ENCODE results near the gene ACKR2. TPM values are rescaled to one million over a fixed set of nuclear protein-coding genes. Genes with fewer than 3 reads are reported as not detected.

Gene ACKR2
- total and polyA plus RNA-seq, 2 experiments from 2014 or later: 1.7 to 3.9 TPM

GRCh38 chr3:42844815-42845214 lies 35.6 kb downstream of the ACKR2 start:
- Histone ChIP-seq H3K4me1 (ENCODE audit: insufficient read depth) (no peaks in the 10 kb centered on the region), H4K20me1 (ENCODE audit: insufficient read depth, poor library complexity, severe bottlenecking) (no peaks in the 10 kb centered on the region), H3K36me3 (replicated peaks; ENCODE audit: insufficient read depth, low read depth) (no peaks in the 10 kb centered on the region), H3K4me3 (no peak overlapping the region), H3K79me2 (no peaks in the 10 kb centered on the region), H3K27me3 (no peaks in the 10 kb centered on the region), H2AFZ (no peak overlapping the region), H3K4me2 (no peak overlapping the region), H3K9me3 (ENCODE audit: low read depth) (no peaks in the 10 kb centered on the region), H3K27ac (no peak overlapping the region), H3K9me2 (replicated peaks; ENCODE audit: insufficient read depth) (no peaks in the 10 kb centered on the region)
- TF ChIP-seq, protein P1, sequence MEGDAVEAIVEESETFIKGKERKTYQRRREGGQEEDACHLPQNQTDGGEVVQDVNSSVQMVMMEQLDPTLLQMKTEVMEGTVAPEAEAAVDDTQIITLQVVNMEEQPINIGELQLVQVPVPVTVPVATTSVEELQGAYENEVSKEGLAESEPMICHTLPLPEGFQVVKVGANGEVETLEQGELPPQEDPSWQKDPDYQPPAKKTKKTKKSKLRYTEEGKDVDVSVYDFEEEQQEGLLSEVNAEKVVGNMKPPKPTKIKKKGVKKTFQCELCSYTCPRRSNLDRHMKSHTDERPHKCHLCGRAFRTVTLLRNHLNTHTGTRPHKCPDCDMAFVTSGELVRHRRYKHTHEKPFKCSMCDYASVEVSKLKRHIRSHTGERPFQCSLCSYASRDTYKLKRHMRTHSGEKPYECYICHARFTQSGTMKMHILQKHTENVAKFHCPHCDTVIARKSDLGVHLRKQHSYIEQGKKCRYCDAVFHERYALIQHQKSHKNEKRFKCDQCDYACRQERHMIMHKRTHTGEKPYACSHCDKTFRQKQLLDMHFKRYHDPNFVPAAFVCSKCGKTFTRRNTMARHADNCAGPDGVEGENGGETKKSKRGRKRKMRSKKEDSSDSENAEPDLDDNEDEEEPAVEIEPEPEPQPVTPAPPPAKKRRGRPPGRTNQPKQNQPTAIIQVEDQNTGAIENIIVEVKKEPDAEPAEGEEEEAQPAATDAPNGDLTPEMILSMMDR (IDR thresholded peaks at IDR 0.05; ENCODE audit: poor library complexity): no peak
- TF ChIP-seq EZH2 (IDR thresholded peaks at IDR 0.05; ENCODE audit: borderline replicate concordance): no peak
- TF ChIP-seq EZH2phosphoT487 (IDR thresholded peaks at IDR 0.05; ENCODE audit: low read depth, severe bottlenecking, unreplicated experiment): no peak
- 97% methylated on average over 4 of the region's 4 CpGs for WGBS (ENCODE audit: low lambda C conversion rate, missing lambda C conversion rate)
- no peak for DNase-seq (ENCODE audit: low spot score)

DNA sequence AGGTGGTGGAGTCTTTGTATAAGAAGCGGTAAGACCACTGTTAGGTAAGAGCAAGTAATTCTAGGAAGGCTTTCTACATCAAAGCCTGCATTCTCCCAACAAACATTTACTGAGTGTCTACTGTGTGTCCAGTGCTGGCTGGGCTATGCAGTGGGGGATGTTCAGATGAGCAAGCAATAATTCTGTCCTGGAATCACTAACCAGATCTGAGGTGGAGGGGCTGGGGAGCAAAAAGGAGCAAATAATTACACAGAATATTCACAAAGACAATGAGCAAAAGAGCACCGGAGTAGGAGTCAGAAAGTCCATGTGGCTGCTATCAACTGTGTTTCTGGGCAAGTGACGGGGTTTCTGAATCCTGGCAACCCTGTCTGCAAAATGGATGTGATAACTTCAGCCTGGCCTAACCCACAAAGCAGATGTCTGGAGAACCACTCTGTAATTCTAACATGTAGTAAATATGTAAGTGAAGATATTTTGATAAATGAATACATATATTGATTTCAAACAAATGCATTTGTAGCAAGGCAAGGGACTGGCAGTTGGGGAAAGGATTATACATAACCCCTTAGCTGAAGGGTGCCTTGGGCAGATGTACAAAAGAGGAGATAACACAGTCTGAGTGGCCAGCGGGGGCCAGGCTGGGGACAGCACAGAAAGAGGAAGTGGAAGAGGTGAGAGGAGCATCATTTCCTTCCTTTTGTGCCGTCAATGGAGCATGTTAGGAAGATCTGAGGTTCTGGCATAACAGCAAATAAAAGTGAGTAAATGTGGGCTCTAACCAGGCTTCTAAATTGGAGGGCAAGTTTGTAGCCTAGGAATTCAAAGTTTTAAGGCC lies 37.7 kb downstream of the ACKR2 start:
- WGBS (ENCODE audit: low lambda C conversion rate, missing lambda C conversion rate): 66% methylated on average over 5 of the region's 5 CpGs
- H3K27ac ChIP-seq: no peak overlapping the region

DNA sequence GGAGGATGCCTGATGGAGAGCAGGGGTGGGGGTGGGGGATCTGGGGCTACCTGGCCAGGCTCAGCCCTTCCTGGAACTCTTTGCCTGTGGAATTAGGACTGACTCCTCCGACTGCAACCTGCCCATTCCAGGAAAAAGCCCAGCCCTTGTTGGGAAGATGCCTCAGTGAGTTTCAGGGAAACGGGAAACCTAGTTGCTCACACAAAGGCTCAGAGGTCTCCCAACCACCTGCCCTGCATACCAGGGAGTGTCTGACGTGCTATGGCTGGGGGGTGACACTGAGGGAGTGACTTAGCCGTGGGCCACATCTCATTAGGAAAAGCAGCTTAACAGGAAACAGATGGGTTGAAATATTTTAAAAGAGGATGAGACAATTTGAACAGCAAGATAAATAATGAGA lies 38.5 kb downstream of the ACKR2 start:
- no peaks in the 10 kb centered on the region for H3K27me3 ChIP-seq
- 56% methylated on average over 4 of the region's 4 CpGs for WGBS (ENCODE audit: low lambda C conversion rate, missing lambda C conversion rate)
- H4K20me1 ChIP-seq (ENCODE audit: insufficient read depth, poor library complexity, severe bottlenecking): no peaks in the 10 kb centered on the region
- no peak overlapping the region for H2AFZ ChIP-seq
- H3K79me2 ChIP-seq: no peaks in the 10 kb centered on the region
- H3K4me3 ChIP-seq: no peak overlapping the region
- no peaks in the 10 kb centered on the region for H3K9me3 ChIP-seq (ENCODE audit: low read depth)
- no peak for DNase-seq (ENCODE audit: low spot score)
- TF ChIP-seq, protein P1 (IDR thresholded peaks at IDR 0.05; ENCODE audit: poor library complexity): no peak
- TF ChIP-seq EZH2 (IDR thresholded peaks at IDR 0.05; ENCODE audit: borderline replicate concordance) (no peak), EZH2phosphoT487 (IDR thresholded peaks at IDR 0.05; ENCODE audit: low read depth, severe bottlenecking, unreplicated experiment) (no peak)
- H3K36me3 ChIP-seq (replicated peaks; ENCODE audit: insufficient read depth, low read depth): no peaks in the 10 kb centered on the region
- H3K4me2 ChIP-seq: no peak overlapping the region
- peaks cover 5% of the 10 kb centered on the region for H3K4me1 ChIP-seq (ENCODE audit: insufficient read depth)
- no peak overlapping the region for H3K27ac ChIP-seq
- H3K9me2 ChIP-seq (replicated peaks; ENCODE audit: insufficient read depth): no peaks in the 10 kb centered on the region

More for the DNA sequence above, 37.7 kb downstream of the ACKR2 start:
- Histone ChIP-seq H4K20me1 (ENCODE audit: insufficient read depth, poor library complexity, severe bottlenecking) (no peaks in the 10 kb centered on the region), H3K9me3 (ENCODE audit: low read depth) (no peaks in the 10 kb centered on the region), H3K79me2 (no peaks in the 10 kb centered on the region), H3K27me3 (no peaks in the 10 kb centered on the region), H3K36me3 (replicated peaks; ENCODE audit: insufficient read depth, low read depth) (no peaks in the 10 kb centered on the region), H2AFZ (no peak overlapping the region), H3K4me2 (no peak overlapping the region), H3K4me1 (ENCODE audit: insufficient read depth) (no peaks in the 10 kb centered on the region), H3K9me2 (replicated peaks; ENCODE audit: insufficient read depth) (no peaks in the 10 kb centered on the region), H3K4me3 (no peak overlapping the region)
- TF ChIP-seq, protein P1 (IDR thresholded peaks at IDR 0.05; ENCODE audit: poor library complexity): no peak
- no peak for TF ChIP-seq EZH2 (IDR thresholded peaks at IDR 0.05; ENCODE audit: borderline replicate concordance)
- TF ChIP-seq EZH2phosphoT487 (IDR thresholded peaks at IDR 0.05; ENCODE audit: low read depth, severe bottlenecking, unreplicated experiment): no peak
- DNase-seq (ENCODE audit: low spot score): no peak

All from hepatocyte (in vitro differentiated cells).